ENCODE measurements around the gene UBE2R2. TPM values are rescaled to one million over a fixed set of nuclear protein-coding genes. Genes with fewer than 3 reads are reported as not detected.

Gene UBE2R2
- polyA plus RNA-seq, 1 donor from 2014 or later = 45.0 TPM

DNA sequence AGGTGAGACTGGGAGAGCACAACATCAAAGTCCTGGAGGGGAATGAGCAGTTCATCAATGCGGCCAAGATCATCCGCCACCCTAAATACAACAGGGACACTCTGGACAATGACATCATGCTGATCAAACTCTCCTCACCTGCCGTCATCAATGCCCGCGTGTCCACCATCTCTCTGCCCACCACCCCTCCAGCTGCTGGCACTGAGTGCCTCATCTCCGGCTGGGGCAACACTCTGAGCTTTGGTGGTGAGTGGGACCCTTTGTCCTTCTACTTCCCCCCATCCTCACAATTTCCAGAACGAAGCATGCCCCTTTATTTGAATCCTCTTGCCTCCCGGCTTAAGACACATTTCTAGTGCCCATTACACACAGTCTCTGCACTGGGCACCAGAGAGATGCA is 19.1 kb upstream of the UBE2R2 start:
- H2AFZ ChIP-seq (ENCODE audit: low read depth, low read length) = no peak overlapping the region
- H3K79me2 ChIP-seq (replicated peaks; ENCODE audit: insufficient read depth, low read length) = no peaks in the 10 kb centered on the region
- no peaks in the 10 kb centered on the region for H4K20me1 ChIP-seq (ENCODE audit: insufficient read depth)
- no peaks in the 10 kb centered on the region for H3K9me2 ChIP-seq (ENCODE audit: insufficient read depth, low read length)
- no peak overlapping the region for H3K27ac ChIP-seq (ENCODE audit: low read length)
- H3K4me3 ChIP-seq (ENCODE audit: low read length) = no peak overlapping the region
- no peaks in the 10 kb centered on the region for H3K9me3 ChIP-seq (ENCODE audit: low read length)
- H3K9ac ChIP-seq (ENCODE audit: low read length) = no peak overlapping the region
- H3K36me3 ChIP-seq (ENCODE audit: insufficient read depth, low read length) = no peaks in the 10 kb centered on the region
- no peaks in the 10 kb centered on the region for H3K27me3 ChIP-seq (ENCODE audit: insufficient read depth, low read depth, low read length)
- H3K4me2 ChIP-seq (ENCODE audit: low read length) = no peak overlapping the region
- H3F3A ChIP-seq (ENCODE audit: insufficient read depth, low read length, poor library complexity, severe bottlenecking) = no peaks in the 10 kb centered on the region
- TF ChIP-seq, protein P1, sequence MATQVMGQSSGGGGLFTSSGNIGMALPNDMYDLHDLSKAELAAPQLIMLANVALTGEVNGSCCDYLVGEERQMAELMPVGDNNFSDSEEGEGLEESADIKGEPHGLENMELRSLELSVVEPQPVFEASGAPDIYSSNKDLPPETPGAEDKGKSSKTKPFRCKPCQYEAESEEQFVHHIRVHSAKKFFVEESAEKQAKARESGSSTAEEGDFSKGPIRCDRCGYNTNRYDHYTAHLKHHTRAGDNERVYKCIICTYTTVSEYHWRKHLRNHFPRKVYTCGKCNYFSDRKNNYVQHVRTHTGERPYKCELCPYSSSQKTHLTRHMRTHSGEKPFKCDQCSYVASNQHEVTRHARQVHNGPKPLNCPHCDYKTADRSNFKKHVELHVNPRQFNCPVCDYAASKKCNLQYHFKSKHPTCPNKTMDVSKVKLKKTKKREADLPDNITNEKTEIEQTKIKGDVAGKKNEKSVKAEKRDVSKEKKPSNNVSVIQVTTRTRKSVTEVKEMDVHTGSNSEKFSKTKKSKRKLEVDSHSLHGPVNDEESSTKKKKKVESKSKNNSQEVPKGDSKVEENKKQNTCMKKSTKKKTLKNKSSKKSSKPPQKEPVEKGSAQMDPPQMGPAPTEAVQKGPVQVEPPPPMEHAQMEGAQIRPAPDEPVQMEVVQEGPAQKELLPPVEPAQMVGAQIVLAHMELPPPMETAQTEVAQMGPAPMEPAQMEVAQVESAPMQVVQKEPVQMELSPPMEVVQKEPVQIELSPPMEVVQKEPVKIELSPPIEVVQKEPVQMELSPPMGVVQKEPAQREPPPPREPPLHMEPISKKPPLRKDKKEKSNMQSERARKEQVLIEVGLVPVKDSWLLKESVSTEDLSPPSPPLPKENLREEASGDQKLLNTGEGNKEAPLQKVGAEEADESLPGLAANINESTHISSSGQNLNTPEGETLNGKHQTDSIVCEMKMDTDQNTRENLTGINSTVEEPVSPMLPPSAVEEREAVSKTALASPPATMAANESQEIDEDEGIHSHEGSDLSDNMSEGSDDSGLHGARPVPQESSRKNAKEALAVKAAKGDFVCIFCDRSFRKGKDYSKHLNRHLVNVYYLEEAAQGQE (IDR thresholded peaks at IDR 0.05; ENCODE audit: borderline replicate concordance) = no peak

DNA sequence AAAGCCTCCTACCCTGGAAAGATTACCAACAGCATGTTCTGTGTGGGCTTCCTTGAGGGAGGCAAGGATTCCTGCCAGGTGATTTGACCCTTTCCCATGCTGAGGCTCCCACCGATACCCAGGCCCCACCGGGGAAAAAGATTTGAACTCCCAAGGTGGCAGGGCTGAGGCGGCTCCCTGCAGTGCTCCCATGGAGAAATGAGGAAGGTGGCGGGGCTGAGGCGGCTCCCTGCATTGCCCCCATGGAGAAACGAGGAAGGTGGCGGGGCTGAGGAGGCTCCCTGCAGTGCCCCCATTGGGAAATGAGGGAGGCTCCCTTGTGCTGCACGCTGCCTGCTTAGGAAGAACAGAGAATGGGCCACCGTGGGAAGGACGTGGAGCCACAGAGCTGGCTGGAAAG is 18.4 kb upstream of the UBE2R2 start:
- H3K9ac ChIP-seq (ENCODE audit: low read length) = no peak overlapping the region
- no peaks in the 10 kb centered on the region for H3K9me3 ChIP-seq (ENCODE audit: low read length)
- H3K79me2 ChIP-seq (replicated peaks; ENCODE audit: insufficient read depth, low read length) = no peaks in the 10 kb centered on the region
- H3K27ac ChIP-seq (ENCODE audit: low read length) = no peak overlapping the region
- no peak overlapping the region for H3K4me2 ChIP-seq (ENCODE audit: low read length)
- no peaks in the 10 kb centered on the region for H3K27me3 ChIP-seq (ENCODE audit: insufficient read depth, low read depth, low read length)
- H4K20me1 ChIP-seq (ENCODE audit: insufficient read depth) = no peaks in the 10 kb centered on the region
- no peak overlapping the region for H3K4me3 ChIP-seq (ENCODE audit: low read length)
- no peak overlapping the region for H2AFZ ChIP-seq (ENCODE audit: low read depth, low read length)
- no peak for TF ChIP-seq EZH2 (IDR thresholded peaks at IDR 0.05; ENCODE audit: borderline replicate concordance, insufficient read depth, low read length, poor library complexity, severe bottlenecking)
- no peak for TF ChIP-seq TAF1 (IDR thresholded peaks at IDR 0.05; ENCODE audit: low read depth)
- no peak for TF ChIP-seq MXI1 (conservative IDR thresholded peaks at IDR 0.05; ENCODE audit: poor library complexity, severe bottlenecking)
- no peak for TF ChIP-seq POLR2AphosphoS5 (IDR thresholded peaks at IDR 0.05)
- TF ChIP-seq, protein P1 (IDR thresholded peaks at IDR 0.05; ENCODE audit: borderline replicate concordance) = no peak
- TF ChIP-seq, protein P2, sequence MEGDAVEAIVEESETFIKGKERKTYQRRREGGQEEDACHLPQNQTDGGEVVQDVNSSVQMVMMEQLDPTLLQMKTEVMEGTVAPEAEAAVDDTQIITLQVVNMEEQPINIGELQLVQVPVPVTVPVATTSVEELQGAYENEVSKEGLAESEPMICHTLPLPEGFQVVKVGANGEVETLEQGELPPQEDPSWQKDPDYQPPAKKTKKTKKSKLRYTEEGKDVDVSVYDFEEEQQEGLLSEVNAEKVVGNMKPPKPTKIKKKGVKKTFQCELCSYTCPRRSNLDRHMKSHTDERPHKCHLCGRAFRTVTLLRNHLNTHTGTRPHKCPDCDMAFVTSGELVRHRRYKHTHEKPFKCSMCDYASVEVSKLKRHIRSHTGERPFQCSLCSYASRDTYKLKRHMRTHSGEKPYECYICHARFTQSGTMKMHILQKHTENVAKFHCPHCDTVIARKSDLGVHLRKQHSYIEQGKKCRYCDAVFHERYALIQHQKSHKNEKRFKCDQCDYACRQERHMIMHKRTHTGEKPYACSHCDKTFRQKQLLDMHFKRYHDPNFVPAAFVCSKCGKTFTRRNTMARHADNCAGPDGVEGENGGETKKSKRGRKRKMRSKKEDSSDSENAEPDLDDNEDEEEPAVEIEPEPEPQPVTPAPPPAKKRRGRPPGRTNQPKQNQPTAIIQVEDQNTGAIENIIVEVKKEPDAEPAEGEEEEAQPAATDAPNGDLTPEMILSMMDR (IDR thresholded peaks at IDR 0.05; ENCODE audit: poor library complexity, severe bottlenecking) = no peak
- TF ChIP-seq RAD21 (conservative IDR thresholded peaks at IDR 0.05) = no peak
- TF ChIP-seq SMC3 (conservative IDR thresholded peaks at IDR 0.05; ENCODE audit: poor library complexity) = no peak
- no peak for TF ChIP-seq EP300 (conservative IDR thresholded peaks at IDR 0.05; ENCODE audit: poor library complexity, severe bottlenecking)
- H3F3A ChIP-seq (ENCODE audit: insufficient read depth, low read length, poor library complexity, severe bottlenecking) = no peaks in the 10 kb centered on the region
- H3K36me3 ChIP-seq (ENCODE audit: insufficient read depth, low read length) = no peaks in the 10 kb centered on the region
- no peaks in the 10 kb centered on the region for H3K9me2 ChIP-seq (ENCODE audit: insufficient read depth, low read length)

Measured in neural cell (in vitro differentiated cells).